Ramos (cell line): Measurements from ENCODE around the gene NUCB1.
"Not testable (repeated sequence)": the region's sequence is repeated elsewhere in the genome, so short reads cannot be mapped to it uniquely, and the experiment has no call there.

Experiments used
- in situ Hi-C: fragments of 300-500 bp; cut with MboI; formaldehyde crosslinking; loops from one replicate; pipeline ENCODE4 v1.14.3; 2022; ENCODE audit warnings: low sequenced_read_pairs; ENCODE audit not compliant: unreplicated experiment

Gene NUCB1

DNA sequence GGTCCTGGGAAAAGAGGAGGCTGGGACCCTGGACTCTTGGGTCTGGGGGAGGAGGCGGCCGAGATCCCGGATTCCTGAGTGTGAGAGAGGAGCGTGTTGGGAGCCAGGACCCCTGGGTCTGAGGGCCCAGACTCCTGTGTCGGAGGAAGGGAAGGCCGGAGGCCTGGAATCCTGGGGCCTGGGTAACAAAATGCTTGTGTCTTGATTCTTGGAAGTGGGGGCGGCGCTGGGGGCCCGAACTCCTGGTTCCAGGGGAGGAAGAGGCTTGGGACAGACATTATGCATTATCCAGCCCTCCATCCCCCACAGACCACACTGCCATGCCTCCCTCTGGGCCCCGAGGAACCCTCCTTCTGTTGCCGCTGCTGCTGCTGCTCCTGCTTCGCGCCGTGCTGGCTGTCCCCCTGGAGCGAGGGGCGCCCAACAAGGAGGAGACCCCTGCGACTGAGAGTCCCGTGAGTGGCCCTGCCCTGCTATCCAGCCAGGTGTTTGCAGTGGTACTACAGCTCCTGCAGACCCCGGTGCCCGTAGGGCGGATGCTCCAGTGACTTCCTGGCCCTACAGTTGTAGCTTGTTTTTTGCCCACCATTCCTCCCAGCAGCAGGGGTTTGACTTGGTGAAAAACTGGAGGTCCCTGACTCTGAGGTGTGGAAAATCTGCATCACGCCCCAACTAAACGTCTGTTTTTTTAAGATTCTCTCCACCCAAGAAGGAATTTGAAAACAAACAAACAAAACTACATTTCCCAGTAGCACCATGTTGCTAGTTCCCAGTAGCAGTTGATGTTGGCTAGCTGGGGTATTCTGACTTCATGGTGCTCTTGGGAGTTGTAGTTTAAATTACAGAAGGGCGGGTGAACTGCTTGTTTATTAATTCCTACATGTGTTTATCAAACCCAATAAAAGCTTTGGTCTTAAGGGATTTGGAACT is 630 bp downstream of the NUCB1 start:
- in situ Hi-C loops, result no loop called here

DNA sequence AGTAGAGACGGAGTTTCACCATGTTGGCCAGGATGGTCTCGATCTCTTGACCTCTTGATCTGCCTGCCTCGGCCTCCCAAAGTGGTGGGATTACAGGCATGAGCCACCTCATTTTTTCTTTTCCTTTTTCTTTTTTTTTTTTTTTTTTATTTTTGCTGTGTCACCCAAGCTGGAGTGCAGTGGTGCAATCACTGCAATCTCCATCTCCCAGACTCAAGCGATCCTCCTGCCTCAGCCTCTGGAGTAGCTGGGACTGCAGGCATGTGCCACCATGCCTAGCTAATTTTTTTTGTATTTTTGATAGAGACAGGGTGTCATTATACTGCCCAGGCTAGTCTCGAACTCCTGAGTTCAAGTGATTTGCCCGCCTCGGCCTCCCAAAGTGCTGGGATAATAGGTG is 2.2 kb downstream of the NUCB1 start:
- in situ Hi-C loops, result not testable (repeated sequence)

DNA sequence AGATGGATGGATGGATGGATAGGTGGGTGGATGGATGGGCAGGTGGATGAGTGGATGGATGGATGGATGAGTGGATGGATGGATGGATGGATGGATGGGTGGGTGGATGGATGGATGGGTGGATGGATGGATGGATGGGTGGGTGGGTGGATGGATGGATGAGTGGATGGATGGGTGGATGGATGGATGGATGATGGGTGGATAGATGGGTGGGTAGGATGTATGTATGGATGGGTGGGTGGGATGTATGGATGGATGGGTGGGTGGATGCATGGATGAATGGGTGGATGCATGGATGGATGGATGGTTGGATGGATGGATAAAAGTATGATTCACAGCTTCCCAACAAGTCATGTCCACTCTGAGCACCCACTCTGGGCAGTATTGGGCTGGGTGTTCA is 3.7 kb downstream of the NUCB1 start:
- in situ Hi-C loops, result not testable (repeated sequence)

DNA sequence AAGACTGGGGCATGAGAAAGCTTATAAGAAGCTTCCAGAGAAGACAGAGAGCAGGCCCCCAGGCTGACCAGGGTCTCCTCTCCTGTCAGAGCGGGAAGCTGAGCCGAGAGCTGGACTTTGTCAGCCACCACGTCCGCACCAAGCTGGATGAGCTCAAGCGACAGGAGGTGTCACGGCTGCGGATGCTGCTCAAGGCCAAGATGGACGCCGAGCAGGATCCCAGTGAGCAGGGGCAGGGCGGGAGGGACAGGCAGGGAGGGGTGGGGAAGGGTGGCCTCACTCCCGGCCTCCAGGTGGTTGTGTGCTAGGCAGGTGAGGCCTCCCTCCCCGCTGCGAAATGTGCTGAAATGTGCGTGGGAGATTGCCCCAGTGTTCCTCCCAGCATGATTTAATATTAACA is 5.6 kb downstream of the NUCB1 start:
- in situ Hi-C loops, result no loop called here

DNA sequence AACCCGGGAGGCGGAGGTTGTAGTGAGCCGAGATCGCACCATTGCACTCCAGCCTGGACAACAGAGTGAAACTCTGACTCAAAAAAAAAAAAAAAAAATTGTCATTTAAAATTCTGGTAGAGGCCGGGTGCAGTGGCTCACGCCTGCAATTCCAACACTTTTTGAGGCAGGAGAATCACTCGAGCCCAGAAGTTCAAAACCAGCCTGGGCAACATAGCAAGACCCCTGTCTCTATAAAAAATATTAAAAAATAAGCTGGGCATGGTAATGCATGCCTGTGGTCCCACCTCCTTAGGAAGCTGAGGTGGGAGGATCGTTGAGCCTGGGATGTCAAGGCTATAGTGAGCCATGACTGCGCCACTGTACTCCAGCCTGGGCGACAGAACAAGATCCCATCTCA is 6.2 kb downstream of the NUCB1 start:
- in situ Hi-C loops, result no loop called here

DNA sequence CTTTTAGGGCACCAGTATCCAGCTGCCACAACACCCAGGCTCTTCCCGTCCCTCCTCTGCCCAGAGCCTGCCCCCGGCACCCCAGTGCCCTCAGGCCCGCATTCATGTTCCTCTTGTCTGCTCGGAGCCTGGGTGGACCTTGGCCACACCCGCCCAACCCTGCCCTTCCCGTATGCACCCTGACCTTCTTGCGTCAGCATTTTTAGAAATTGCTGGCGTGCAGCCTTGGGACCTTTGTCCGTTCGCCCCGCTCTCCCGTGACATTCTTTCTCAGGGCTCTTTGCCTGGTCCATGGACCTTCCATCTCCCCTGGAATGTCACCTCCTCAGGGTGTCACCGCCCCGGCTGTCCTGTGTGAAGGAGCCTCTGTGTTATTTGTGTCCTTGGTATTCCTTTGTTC is 7.6 kb downstream of the NUCB1 start:
- in situ Hi-C loops, result no loop called here

DNA sequence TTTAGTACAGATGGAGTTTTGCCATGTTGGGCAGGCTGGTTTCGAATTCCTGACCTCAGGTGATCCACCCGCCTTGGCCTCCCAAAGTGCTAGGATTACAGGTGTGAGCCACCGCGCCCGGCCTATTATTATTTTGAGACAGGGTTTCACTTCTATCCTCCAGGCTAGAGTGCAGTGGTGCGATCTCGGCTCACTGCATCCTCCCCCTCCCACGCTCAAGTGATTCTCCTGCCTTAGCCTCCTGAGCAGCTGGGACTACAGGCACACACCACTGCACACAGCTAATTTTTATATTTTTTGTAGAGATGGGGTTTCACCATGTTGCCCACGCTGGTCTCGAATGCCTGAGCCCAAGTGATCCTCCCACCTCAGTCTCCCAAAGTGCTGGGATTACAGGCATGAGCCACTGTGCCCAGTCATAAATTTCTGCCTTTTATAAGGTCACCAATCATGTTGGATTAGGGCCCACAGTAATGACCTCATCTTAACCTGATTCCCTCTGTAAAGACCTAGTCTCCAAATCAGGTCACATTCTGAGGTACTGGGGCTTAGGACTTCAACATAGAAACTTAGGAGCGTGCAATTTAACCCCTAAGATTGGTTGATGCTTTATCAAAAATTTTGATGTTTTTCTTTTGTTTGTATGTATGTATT is 9.4 kb downstream of the NUCB1 start:
- in situ Hi-C loops, result not testable (repeated sequence)

DNA sequence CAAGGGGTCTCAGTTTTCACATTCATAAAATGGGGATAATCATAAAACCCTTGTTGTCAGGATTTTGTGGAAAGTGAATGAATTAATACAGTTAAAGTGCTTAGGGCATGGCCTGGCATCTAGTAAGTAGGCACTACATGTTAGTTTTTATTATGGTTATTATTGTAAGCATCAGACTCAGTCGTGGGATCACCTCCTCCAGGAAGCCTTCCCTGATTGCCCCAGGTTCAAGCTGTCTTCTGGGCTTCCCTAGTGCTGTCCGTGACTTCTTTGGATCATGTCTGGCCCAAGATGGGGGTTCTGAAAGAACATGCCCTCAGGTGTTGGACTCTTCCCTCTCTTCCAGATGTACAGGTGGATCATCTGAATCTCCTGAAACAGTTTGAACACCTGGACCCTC is 10.7 kb downstream of the NUCB1 start:
- in situ Hi-C loops, result no loop called here

DNA sequence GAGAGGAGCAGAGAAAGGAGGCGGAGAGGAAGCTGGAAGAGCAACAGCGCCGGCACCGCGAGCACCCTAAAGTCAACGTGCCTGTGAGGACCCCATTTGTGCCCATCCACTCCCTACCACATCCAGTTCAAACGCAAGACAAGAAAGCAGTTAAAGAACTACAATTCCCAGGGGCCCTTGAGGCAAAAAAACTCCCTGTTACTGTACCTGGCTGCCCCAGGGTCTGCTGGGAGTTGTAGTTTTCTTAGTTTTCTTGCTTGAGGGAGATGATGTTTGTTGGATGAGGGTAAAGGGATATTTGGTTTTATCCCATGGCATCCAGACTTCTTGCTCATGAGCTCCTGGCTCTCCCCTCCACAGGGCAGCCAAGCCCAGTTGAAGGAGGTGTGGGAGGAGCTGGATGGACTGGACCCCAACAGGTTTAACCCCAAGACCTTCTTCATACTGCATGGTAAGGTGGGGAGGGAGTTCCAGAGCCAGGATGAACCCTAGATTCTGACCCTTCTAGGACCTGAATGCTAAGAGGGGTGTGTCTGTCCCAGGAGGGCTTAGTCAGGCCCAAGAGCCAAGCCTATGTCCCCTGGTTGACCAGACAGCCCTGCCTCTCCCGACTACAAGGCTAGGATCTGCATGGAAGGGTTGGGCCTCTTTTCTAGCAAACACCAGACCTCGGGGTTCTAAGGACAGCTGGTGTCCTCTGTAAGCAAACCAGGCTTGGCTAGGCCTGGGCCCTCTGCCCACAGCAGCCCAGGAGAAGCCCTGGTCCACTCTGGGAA is 13.2 kb downstream of the NUCB1 start:
- in situ Hi-C loops, result no loop called here

DNA sequence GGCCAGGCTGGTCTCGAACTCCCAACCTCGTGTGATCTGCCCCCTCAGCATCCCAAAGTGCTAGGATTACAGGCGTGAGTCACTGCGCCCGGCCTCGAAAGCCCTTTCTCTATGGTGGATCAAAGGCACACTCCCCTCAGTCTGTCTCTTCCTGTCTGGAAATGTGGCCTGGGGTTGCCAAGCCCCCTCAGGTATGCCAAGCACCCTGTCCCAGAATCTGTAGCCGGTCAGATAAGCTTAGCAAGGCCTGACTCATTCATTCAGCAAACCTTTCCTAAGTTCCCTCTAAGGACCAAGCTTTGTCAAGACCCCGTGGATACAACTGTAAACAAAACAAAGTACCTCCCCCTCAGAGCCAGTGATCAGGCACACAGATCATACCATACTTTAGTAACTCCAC is 14.1 kb downstream of the NUCB1 start:
- in situ Hi-C loops, result no loop called here

DNA sequence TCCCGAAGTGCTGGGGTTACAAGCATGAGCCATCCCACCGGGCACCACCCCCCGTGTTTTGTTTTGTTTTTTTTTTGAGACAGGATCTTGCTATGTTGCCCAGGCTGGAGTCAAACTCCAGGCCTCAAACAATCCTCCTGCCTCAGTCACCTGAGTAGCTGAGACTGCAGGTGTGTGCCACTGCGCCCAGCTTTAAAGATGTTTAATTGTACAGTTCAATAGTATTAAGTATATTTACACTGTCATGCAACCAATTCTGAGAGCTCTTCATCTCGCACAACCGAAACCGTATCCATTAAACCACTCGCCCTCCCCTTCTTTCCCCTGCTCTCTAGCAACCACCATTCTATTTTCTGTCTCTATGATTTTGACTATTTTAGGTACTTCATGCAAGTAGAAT is 15.6 kb downstream of the NUCB1 start:
- in situ Hi-C loops, result no loop called here

DNA sequence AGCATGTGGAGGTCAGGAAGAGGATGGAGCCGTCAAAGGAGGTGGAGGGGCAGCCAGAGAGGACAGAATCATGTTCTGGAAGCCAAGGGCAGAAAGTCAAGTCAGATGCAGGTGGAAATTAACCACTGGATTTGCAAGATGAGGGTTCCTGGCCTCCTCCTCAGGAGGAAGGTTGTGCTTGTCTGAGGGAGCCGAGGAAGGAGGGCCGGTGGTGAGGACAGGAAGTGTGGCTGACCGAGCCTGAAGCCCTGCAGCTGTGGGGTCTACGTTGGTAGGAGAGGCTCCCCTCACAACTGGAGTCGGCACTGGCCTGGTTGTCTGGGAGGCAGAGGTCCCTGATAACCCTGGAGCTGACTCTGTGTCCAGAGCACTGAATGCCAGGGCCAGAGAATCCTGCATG is 18.0 kb downstream of the NUCB1 start:
- in situ Hi-C loops, result no loop called here

DNA sequence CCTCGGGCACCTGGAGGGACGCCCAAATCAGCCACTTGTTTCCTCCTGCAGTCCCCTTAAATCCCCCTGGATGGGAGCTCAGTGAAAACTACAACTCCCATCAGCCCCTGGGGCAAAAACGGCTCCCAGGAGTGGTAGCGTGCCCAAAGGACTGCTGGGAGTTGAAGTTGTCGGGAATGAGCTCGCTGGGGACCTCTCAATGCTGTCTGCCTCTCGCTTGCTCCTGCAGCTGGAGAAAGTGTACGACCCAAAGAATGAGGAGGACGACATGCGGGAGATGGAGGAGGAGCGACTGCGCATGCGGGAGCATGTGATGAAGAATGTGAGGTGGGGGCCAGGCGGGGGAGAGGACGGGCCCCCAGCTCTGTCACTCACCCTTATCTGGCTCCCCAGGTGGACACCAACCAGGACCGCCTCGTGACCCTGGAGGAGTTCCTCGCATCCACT is 18.7 kb downstream of the NUCB1 start:
- in situ Hi-C loops, result no loop called here

DNA sequence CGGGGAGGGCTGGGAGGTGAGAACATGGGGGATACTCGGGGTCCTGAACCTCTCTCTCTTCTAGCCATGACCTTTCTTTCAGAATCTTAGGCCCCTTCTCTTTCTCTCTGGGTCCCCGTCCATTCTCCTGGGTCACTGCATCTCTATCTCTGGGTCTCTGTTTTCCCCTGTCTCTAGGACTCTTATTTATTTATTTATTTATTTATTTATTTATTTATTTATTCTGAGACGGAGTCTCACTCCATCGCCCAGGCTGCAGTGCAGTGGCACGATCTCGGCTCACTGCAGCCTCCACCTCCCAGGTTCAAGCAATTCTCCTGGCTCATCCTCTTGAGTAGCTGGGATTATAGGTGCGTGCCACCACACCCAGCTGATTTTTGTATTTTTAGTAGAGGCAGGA is 19.2 kb downstream of the NUCB1 start:
- in situ Hi-C loops, result not testable (repeated sequence)

DNA sequence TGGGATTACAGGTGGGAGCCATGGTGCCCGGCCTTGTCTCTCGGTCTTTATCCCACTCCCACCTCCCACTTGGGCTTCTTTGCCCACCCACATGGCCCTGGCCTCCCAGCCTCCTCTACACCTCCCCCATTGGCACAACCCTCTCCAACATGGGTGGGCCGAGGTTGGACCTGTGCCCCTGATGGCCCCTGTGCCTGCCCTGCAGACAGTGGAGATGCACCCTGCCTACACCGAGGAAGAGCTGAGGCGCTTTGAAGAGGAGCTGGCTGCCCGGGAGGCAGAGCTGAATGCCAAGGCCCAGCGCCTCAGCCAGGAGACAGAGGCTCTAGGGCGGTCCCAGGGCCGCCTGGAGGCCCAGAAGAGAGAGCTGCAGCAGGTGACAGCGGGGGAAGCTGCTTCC is 20.8 kb downstream of the NUCB1 start:
- in situ Hi-C loops, result no loop called here

DNA sequence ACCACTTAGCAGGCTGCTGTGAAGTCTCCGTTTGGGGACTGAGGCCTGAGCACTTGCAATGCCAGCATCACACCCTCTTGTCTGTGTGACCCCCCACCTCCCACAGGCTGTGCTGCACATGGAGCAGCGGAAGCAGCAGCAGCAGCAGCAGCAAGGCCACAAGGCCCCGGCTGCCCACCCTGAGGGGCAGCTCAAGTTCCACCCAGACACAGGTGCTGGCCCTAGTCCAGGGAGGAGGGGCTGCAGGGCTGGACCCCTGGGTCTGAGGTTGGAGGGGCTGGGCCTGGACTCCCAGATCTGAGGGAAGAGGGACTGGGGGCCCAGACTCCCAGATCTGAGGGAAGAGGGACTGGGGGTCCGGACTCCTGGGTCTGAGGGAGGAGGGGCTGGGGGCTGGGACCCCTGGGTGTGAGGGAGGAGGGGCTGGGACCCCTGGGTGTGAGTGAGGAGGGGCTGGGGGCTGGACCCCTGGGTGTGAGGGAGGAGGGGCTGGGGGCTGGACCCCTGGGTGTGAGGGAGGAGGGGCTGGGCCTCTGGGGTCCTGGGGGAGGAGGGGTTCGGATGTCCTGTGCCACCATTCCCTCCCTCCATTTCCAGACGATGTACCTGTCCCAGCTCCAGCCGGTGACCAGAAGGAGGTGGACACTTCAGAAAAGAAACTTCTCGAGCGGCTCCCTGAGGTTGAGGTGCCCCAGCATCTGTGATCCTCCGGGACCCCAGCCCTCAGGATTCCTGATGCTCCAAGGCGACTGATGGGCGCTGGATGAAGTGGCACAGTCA is 21.8 kb downstream of the NUCB1 start:
- in situ Hi-C loops, result no loop called here

DNA sequence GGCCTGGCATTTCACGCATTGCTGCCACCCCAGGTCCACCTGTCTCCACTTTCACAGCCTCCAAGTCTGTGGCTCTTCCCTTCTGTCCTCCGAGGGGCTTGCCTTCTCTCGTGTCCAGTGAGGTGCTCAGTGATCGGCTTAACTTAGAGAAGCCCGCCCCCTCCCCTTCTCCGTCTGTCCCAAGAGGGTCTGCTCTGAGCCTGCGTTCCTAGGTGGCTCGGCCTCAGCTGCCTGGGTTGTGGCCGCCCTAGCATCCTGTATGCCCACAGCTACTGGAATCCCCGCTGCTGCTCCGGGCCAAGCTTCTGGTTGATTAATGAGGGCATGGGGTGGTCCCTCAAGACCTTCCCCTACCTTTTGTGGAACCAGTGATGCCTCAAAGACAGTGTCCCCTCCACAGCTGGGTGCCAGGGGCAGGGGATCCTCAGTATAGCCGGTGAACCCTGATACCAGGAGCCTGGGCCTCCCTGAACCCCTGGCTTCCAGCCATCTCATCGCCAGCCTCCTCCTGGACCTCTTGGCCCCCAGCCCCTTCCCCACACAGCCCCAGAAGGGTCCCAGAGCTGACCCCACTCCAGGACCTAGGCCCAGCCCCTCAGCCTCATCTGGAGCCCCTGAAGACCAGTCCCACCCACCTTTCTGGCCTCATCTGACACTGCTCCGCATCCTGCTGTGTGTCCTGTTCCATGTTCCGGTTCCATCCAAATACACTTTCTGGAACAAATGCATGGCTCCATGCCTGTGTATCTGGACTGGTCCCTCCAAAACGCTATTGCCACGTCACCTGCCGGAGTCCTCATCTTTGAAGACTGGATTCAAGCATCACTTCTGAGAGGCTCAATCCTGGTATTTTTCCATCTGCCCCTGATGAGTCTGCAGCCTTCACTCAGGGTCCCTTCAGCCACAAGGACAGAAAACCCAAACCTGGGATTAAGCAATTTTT is 22.7 kb downstream of the NUCB1 start:
- in situ Hi-C loops, result no loop called here

DNA sequence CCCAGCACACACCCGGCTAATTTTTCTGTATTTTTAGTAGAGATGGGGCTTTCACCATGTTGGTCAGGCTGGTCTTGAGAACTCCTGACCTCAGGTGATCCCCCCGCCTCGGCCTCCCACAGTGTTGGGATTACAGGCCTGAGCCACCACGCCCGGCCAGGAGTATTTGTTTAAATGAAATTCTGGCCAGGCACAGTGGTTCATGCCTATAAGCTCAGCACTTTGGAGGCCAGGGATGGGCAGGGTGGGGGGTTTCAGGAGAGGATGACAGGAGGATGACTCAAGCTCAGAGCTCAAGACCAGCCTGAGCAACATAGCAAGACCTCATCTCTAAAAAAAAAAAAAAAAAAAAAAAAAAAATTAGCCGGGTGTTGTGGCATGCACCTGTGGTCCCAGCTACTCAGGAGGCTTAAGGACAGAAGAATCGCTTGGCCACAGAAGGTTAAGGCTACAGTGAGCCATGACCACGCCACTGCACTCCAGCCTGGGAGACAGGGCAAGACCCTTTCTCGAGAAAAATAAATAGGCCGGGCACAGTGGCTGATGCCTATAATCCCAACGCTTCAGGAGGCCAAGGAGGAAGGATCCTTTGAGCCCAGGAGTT is 25.2 kb downstream of the NUCB1 start:
- in situ Hi-C loops, result no loop called here

DNA sequence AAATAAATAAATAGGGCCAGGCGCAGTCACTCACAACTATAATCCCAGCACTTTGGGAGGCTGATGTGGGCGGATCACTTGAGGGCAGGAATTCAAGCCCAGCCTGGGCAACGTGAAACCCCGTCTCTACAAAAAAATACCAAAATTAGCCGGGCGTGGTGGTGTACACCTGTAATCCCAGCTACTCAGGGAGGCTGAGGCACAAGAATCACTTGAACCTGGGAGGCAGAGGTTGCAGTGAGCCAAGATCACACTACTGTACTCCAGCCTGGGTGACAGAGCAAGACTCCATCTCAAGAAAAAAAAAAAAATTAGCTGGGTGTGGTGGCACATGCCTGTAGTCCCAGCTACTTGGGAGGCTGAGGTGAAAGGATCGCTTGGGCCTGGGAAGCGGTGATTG is 25.8 kb downstream of the NUCB1 start:
- in situ Hi-C loops, result not testable (repeated sequence)
